IMR-90 (cell line): Measurements from ENCODE around the gene ZNF841. TPM values are rescaled to one million over a fixed set of nuclear protein-coding genes. Genes with fewer than 3 reads are reported as not detected.

Experiments
- ATAC-seq: fragments of 200-7000 bp; cut with Tn5 transposase; 2 replicates; pipeline ENCODE4 v1.9.1; 2020; ENCODE audit warnings: low read depth, mild to moderate bottlenecking, moderate library complexity
- BruUV-seq: library from RNA; stranded (reverse); fragments of 400-500 nt; replicated peaks from 2 replicates; lab custom pipeline; 2021; lab: Mats Ljungman, UMichigan
- CTCF ChIA-PET: fragments of 300-600 bp; formaldehyde crosslinking; extraction: SDS; loops from one replicate; lab custom pipeline; 2021; ENCODE audit warnings: antibody characterized with exemption; lab: Yijun Ruan, JAX
- POLR2A ChIA-PET: fragments of 300-600 bp; sonication (Branson Sonifier 250); formaldehyde crosslinking; loops from one replicate; lab custom pipeline; 2022; ENCODE audit warnings: antibody characterized with exemption; ENCODE audit not compliant: unreplicated experiment; lab: Charles Lee
- DNase-seq: peaks from one replicate; pipeline ENCODE4 v3.0.0; 2013
- H2AFZ ChIP-seq: replicated peaks from 2 replicates; pipeline ENCODE3; 2013; ENCODE audit warnings: low read length, mild to moderate bottlenecking; ENCODE audit not compliant: poor library complexity
- H2AK5ac ChIP-seq: 2 replicates; pipeline ENCODE4 v1.6.1; 2013; ENCODE audit warnings: low read depth, low read length, inconsistent platforms
- H2AK9ac ChIP-seq: replicated peaks from 2 replicates; pipeline ENCODE3; 2013; ENCODE audit warnings: mild to moderate bottlenecking, low read depth, low read length, moderate library complexity; ENCODE audit not compliant: poor library complexity
- H2BK120ac ChIP-seq: 2 replicates; pipeline ENCODE4 v1.6.1; 2013; ENCODE audit warnings: low read depth, low read length, inconsistent platforms
- H2BK15ac ChIP-seq: 3 replicates; pipeline ENCODE4 v1.6.1; 2013; ENCODE audit warnings: low read depth, low read length, inconsistent platforms
- H2BK20ac ChIP-seq: 2 replicates; pipeline ENCODE4 v1.6.1; 2013; ENCODE audit warnings: low read depth, mild to moderate bottlenecking, inconsistent platforms, low read length, moderate library complexity
- H2BK5ac ChIP-seq: 2 replicates; pipeline ENCODE4 v1.6.1; 2013; ENCODE audit warnings: mild to moderate bottlenecking, low read depth, low read length, inconsistent platforms; ENCODE audit not compliant: poor library complexity, severe bottlenecking
- H3K14ac ChIP-seq: replicated peaks from 2 replicates; pipeline ENCODE4 v1.6.1; 2013; ENCODE audit warnings: low read depth, low read length, inconsistent platforms
- H3K18ac ChIP-seq: 2 replicates; pipeline ENCODE4 v1.6.1; 2013; ENCODE audit warnings: low read depth, low read length, control low read depth
- H3K23ac ChIP-seq: 2 replicates; pipeline ENCODE4 v1.6.1; 2013; ENCODE audit warnings: low read depth, low read length, inconsistent platforms
- H3K27ac ChIP-seq: 2 replicates; pipeline ENCODE4 v1.5.1; 2013; ENCODE audit warnings: mild to moderate bottlenecking, control low read depth, low read length; ENCODE audit not compliant: insufficient read depth
- H3K27me3 ChIP-seq: 2 replicates; pipeline ENCODE4 v1.6.1; 2013; ENCODE audit warnings: low read length; ENCODE audit not compliant: control insufficient read depth, insufficient read depth
- H3K36me3 ChIP-seq: 2 replicates; pipeline ENCODE4 v1.6.1; 2013; ENCODE audit warnings: low read length, mixed read lengths; ENCODE audit not compliant: control insufficient read depth, insufficient read depth
- H3K4ac ChIP-seq: 2 replicates; pipeline ENCODE4 v1.6.1; 2013; ENCODE audit warnings: low read depth, low read length, inconsistent platforms
- H3K4me1 ChIP-seq: 2 replicates; pipeline ENCODE4 v1.6.1; 2013; ENCODE audit warnings: low read length, mixed read lengths; ENCODE audit not compliant: control insufficient read depth, insufficient read depth
- H3K4me2 ChIP-seq: 2 replicates; pipeline ENCODE4 v1.6.1; 2013; ENCODE audit warnings: low read depth, mild to moderate bottlenecking, control low read depth, low read length, moderate library complexity
- H3K4me3 ChIP-seq: 2 replicates; pipeline ENCODE4 v1.5.1; 2013; ENCODE audit warnings: low read depth, mild to moderate bottlenecking, control low read depth, low read length, moderate library complexity; ENCODE audit not compliant: insufficient read depth
- H3K56ac ChIP-seq: 2 replicates; pipeline ENCODE4 v1.6.1; 2013; ENCODE audit warnings: low read length, inconsistent platforms; ENCODE audit not compliant: insufficient read depth; ENCODE audit errors: extremely low read depth
- H3K79me1 ChIP-seq, 2 experiments: 2 replicates each; pipeline ENCODE4 v1.6.1; 2013; ENCODE audit warnings: low read length in 2 of 2, inconsistent platforms in 1 of 2, low read depth in 1 of 2
- H3K9ac ChIP-seq: 2 replicates; pipeline ENCODE4 v1.6.1; 2013; ENCODE audit warnings: low read depth, low read length, control low read depth
- H3K9me1 ChIP-seq: 2 replicates; pipeline ENCODE4 v1.6.1; 2013; ENCODE audit warnings: low read length, inconsistent platforms; ENCODE audit not compliant: insufficient read depth
- H3K9me3 ChIP-seq: 2 replicates; pipeline ENCODE4 v1.6.1; 2013; ENCODE audit warnings: low read length; ENCODE audit not compliant: control insufficient read depth, insufficient read depth
- H4K20me1 ChIP-seq: 2 replicates; pipeline ENCODE4 v1.6.1; 2013; ENCODE audit warnings: low read length, inconsistent platforms; ENCODE audit not compliant: insufficient read depth
- H4K5ac ChIP-seq: 2 replicates; pipeline ENCODE4 v1.6.1; 2013; ENCODE audit warnings: mild to moderate bottlenecking, low read depth, low read length, control low read depth
- H4K8ac ChIP-seq, 2 experiments: 2 replicates each; pipeline ENCODE4 v1.6.1; 2013; ENCODE audit warnings: low read depth in 2 of 2, low read length in 2 of 2, control low read depth in 1 of 2, inconsistent platforms in 1 of 2
- H4K91ac ChIP-seq: 2 replicates; pipeline ENCODE4 v1.6.1; 2013; ENCODE audit warnings: low read depth, low read length, inconsistent platforms; ENCODE audit not compliant: insufficient read depth
- BHLHE40 ChIP-seq: fragments of 150-350 bp; IDR thresholded peaks from 2 replicates; pipeline ENCODE4 v1.6.1; 2016; ENCODE audit warnings: mild to moderate bottlenecking, low read depth, low read length
- CEBPB ChIP-seq: IDR thresholded peaks from 2 replicates; pipeline ENCODE4 v1.6.1; 2012; ENCODE audit warnings: low read depth, low read length, improper control_type of control experiment
- CHD1 ChIP-seq: IDR thresholded peaks from 2 replicates; pipeline ENCODE4 v1.6.1; 2012; ENCODE audit warnings: low read depth, low read length, improper control_type of control experiment
- FOS ChIP-seq: fragments of 150-350 bp; IDR thresholded peaks from 2 replicates; pipeline ENCODE4 v1.6.1; 2016; ENCODE audit warnings: low read depth, low read length
- MAFK ChIP-seq: IDR thresholded peaks from 2 replicates; pipeline ENCODE4 v1.6.1; 2012; ENCODE audit warnings: low read depth, low read length, improper control_type of control experiment
- MAZ ChIP-seq: IDR thresholded peaks from 2 replicates; pipeline ENCODE4 v1.6.1; 2012; ENCODE audit warnings: low read depth, mild to moderate bottlenecking, low read length, improper control_type of control experiment, moderate library complexity, borderline replicate concordance
- MXI1 ChIP-seq: IDR thresholded peaks from 2 replicates; pipeline ENCODE4 v1.6.1; 2012; ENCODE audit warnings: low read depth, mild to moderate bottlenecking, low read length, moderate library complexity, borderline replicate concordance
- NFE2L2 ChIP-seq: fragments of 150-350 bp; IDR thresholded peaks from 2 replicates; pipeline ENCODE4 v1.6.1; 2016; ENCODE audit warnings: low read depth, mild to moderate bottlenecking, low read length
- POLR2A ChIP-seq: IDR thresholded peaks from 2 replicates; pipeline ENCODE4 v1.6.1; 2012; ENCODE audit warnings: mild to moderate bottlenecking, low read depth, low read length
- RCOR1 ChIP-seq: IDR thresholded peaks from 2 replicates; pipeline ENCODE4 v1.6.1; 2012; ENCODE audit warnings: mild to moderate bottlenecking, low read length, improper control_type of control experiment; ENCODE audit not compliant: insufficient replicate concordance
- RFX5 ChIP-seq: IDR thresholded peaks from 2 replicates; pipeline ENCODE4 v1.8.0; 2012; ENCODE audit warnings: low read depth, mild to moderate bottlenecking, low read length, moderate library complexity
- SMC3 ChIP-seq: fragments of 150-350 bp; IDR thresholded peaks from 2 replicates; pipeline ENCODE4 v1.6.1; 2016; ENCODE audit warnings: low read depth, mild to moderate bottlenecking, antibody characterized with exemption, low read length, moderate library complexity
- WGBS, 2 experiments: methylation state at CpG; one replicate each; pipeline versions ENCODE4 v1.1.5 to v1.1.7; 2013; ENCODE audit warnings: missing lambda C conversion rate in 2 of 2; ENCODE audit not compliant: insufficient read length in 1 of 2; ENCODE audit errors: extremely low coverage in 2 of 2; 5-methylcytosine and 5-hydroxymethylcytosine counted together
- dilution Hi-C: fragments of 300-500 bp; cut with HindIII; formaldehyde crosslinking; loops from one replicate; pipeline ENCODE4 v1.14.3; 2018; ENCODE audit warnings: low sequenced_read_pairs; ENCODE audit not compliant: unreplicated experiment
- in situ Hi-C: fragments of 300-500 bp; cut with MboI; formaldehyde crosslinking; loops from 3 replicates; pipeline ENCODE4 v1.14.3; 2019; ENCODE audit warnings: low sequenced_read_pairs, inconsistent platforms, mixed read lengths
- intact Hi-C: fragments of 100-400 bp; cut with micrococcal nuclease; formaldehyde crosslinking; loops from 2 replicates; pipeline ENCODE4 v1.10.0; 2022
- polyA plus RNA-seq, 3 experiments: library from polyadenylated mRNA; depleted of rRNA; stranded (reverse); fragments of >200 nt; gene quantifications; 2 replicates each; pipeline ENCODE4 v1.2.3, GENCODE V29; 2012; ENCODE audit warnings: low replicate concordance in 1 of 3
- total RNA-seq: library from RNA; depleted of rRNA; stranded (reverse); fragments of >200 nt; gene quantifications from 2 replicates; pipeline ENCODE4 v1.2.3, GENCODE V29; 2012
- TF ChIP-seq, protein P1 (sequence below): fragments of 150-350 bp; IDR thresholded peaks from 2 replicates; pipeline ENCODE4 v1.6.1; 2017; ENCODE audit warnings: mild to moderate bottlenecking, antibody characterized with exemption, low read length, low read depth
- TF ChIP-seq, protein P2 (sequence below): conservative IDR thresholded peaks from 2 replicates; pipeline ENCODE4 v1.5.1; 2012; ENCODE audit warnings: mild to moderate bottlenecking, low read depth, low read length, improper control_type of control experiment

Gene ZNF841
- total and polyA plus RNA-seq, 2 of the 4 experiments (the other 2 are of a cell fraction): 8.5 to 28.9 TPM

DNA sequence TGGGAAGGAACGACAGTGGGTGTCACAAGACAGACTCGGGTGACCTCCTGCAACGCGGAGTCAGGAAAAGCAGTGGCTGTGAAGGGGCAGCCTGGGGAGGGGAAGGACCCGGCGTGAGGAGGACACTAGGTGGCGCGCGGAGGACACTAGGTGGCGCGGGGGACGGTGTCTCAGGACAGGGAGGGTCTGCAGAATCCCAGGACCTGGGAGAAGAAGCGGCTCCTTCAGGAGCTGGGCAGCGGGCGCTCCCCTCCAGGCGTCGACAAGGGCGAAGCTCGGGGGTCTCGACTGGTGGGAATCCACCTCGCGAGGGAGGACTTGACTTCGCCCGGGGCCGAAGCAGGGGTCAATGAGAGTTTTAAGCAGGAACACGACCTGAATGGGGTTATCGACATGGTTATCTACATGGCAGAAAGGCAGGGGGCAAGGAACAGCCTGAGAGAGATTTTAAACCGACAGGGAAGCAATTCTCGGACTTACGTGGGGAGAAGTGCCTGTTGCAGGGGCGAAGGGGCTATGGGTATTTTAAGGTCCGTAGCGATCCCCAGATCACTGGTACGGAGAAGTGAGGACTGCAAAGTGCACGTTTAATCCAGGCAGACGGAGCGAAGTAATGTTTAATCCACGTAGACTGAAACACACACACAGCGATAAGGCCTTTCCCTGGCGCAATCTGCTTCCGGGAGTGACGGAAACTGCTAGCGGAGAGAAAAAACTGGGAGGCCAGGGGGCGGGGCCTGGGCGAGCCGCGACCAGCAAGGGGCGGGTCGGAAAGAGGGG lies 43.9 kb upstream of the ZNF841 start, which contains the start of gene ZNF616 (continued):
- TF ChIP-seq RCOR1: no peak
- TF ChIP-seq POLR2A: peak; percentile 83
- TF ChIP-seq CEBPB: peak; percentile 81

DNA sequence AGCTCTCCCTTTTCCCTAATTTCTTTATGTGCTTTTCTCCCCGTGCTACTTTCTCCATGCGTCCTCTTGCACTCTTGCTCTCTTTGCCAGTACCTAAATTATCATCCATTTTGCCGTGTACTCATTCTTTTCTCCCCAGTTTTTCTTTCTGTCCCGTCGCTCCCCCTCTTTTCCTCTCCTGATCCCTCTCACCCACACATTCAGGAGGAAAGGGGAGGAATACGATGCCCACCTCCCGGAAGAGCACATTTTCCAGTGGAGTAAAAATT lies 43.4 kb upstream of the ZNF841 start:
- peak overlapping the region; percentile 53 for H3K4me3 ChIP-seq
- DNase-seq: no peak
- CTCF ChIA-PET: interaction anchor here (0.5 kb wide), 1 partner anchor 76 kb away, joined by 3 read pairs; no protein-coding TSS in a partner anchor
- H4K8ac ChIP-seq: peak overlapping the region; percentile 73 to 75; a peak in 3 of 4 replicates
- peak overlapping the region; percentile 92 for H2AK9ac ChIP-seq
- H3K79me1 ChIP-seq: peaks cover 24 to 33% of the 10 kb centered on the region in 2 experiments
- H2BK5ac ChIP-seq: peak overlapping the region; percentile 72
- in situ Hi-C loops (no loop called here), dilution Hi-C loops (no loop called here), intact Hi-C loops (loop anchor here (1.0 to 5.0 kb wide), 3 partner anchors 50 to 98 kb away; partner anchors contain the start of gene ZNF432)
- no peaks in the 10 kb centered on the region for H3K9me1 ChIP-seq
- no CpG with 5 or more reads among the region's 7 CpGs for WGBS, 2 experiments
- peak overlapping the region; percentile 77; the same call in 1 of the 2 replicates for H3K14ac ChIP-seq
- BruUV-seq: no TSS peak
- H3K36me3 ChIP-seq: peaks cover 6% of the 10 kb centered on the region
- POLR2A ChIA-PET: no interaction called here
- peak overlapping the region; percentile 89 for H2AFZ ChIP-seq
- peak overlapping the region; percentile 21; the same call in 1 of the 2 replicates for H3K23ac ChIP-seq
- H2AK5ac ChIP-seq: peak overlapping the region; percentile 71; the same call in 1 of the 2 replicates
- H3K9me3 ChIP-seq: peaks cover 21% of the 10 kb centered on the region
- ATAC-seq: no peak
- H2BK15ac ChIP-seq: no peak overlapping the region
- no peaks in the 10 kb centered on the region for H3K27me3 ChIP-seq
- peak overlapping the region; percentile 79 for H3K4me2 ChIP-seq
- peak overlapping the region; percentile 48 for H4K5ac ChIP-seq
- no peak overlapping the region for H2BK20ac ChIP-seq
- H4K20me1 ChIP-seq: no peaks in the 10 kb centered on the region
- peak overlapping the region; percentile 91 for H3K27ac ChIP-seq
- H3K56ac ChIP-seq: peak overlapping the region; percentile 82
- H3K4ac ChIP-seq: peak overlapping the region; percentile 81
- H2BK120ac ChIP-seq: no peak overlapping the region
- H4K91ac ChIP-seq: 0 out of 2 replicates have a peak overlapping the region, but pooled peaks have one; percentile 12
- H3K4me1 ChIP-seq: peaks cover 2% of the 10 kb centered on the region
- H3K9ac ChIP-seq: peak overlapping the region; percentile 98
- H3K18ac ChIP-seq: no peak overlapping the region
- TF ChIP-seq BHLHE40 (no peak), MXI1 (no peak), MAZ (no peak), SMC3 (no peak), NFE2L2 (no peak), POLR2A (no peak), CHD1 (no peak), MAFK (no peak), FOS (no peak), RFX5 (no peak)
- TF ChIP-seq, protein P1, sequence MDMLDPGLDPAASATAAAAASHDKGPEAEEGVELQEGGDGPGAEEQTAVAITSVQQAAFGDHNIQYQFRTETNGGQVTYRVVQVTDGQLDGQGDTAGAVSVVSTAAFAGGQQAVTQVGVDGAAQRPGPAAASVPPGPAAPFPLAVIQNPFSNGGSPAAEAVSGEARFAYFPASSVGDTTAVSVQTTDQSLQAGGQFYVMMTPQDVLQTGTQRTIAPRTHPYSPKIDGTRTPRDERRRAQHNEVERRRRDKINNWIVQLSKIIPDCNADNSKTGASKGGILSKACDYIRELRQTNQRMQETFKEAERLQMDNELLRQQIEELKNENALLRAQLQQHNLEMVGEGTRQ: no peak
- TF ChIP-seq, protein P2, sequence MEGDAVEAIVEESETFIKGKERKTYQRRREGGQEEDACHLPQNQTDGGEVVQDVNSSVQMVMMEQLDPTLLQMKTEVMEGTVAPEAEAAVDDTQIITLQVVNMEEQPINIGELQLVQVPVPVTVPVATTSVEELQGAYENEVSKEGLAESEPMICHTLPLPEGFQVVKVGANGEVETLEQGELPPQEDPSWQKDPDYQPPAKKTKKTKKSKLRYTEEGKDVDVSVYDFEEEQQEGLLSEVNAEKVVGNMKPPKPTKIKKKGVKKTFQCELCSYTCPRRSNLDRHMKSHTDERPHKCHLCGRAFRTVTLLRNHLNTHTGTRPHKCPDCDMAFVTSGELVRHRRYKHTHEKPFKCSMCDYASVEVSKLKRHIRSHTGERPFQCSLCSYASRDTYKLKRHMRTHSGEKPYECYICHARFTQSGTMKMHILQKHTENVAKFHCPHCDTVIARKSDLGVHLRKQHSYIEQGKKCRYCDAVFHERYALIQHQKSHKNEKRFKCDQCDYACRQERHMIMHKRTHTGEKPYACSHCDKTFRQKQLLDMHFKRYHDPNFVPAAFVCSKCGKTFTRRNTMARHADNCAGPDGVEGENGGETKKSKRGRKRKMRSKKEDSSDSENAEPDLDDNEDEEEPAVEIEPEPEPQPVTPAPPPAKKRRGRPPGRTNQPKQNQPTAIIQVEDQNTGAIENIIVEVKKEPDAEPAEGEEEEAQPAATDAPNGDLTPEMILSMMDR: no peak
